Uterus (tissue), 4 donors: ENCODE data around the gene COL23A1. TPM values are rescaled to one million over a fixed set of nuclear protein-coding genes. Genes with fewer than 3 reads are reported as not detected.
A peak's percentile ranks its signal among the peaks of the same experiment; 100 is the strongest.
"Not testable (repeated sequence)": the region's sequence is repeated elsewhere in the genome, so short reads cannot be mapped to it uniquely, and the experiment has no call there.

Experiments used
- DNase-seq, 2 donors: peaks; one replicate each; pipeline ENCODE4 v3.0.0-alpha.2; 2019 to 2020
- H3K27ac ChIP-seq, 2 donors: fragments of 200-600 bp; sonication (generic); 1 replicate in 1 of 2; 2 replicates in 1 of 2; pipeline ENCODE4 v1.5.1; 2016 to 2018
- H3K27me3 ChIP-seq, 2 donors: fragments of 200-600 bp; sonication (generic); one replicate each; pipeline ENCODE4 v1.5.1; 2018 to 2019; ENCODE audit warnings: control low read depth in 1 of 2
- H3K36me3 ChIP-seq, 2 donors: fragments of 200-600 bp; sonication (generic); one replicate each; pipeline ENCODE4 v1.5.1; 2019; ENCODE audit warnings: control low read depth in 1 of 2
- H3K4me1 ChIP-seq, 2 donors: fragments of 200-600 bp; sonication (generic); one replicate each; pipeline ENCODE4 v1.5.1; 2018 to 2019; ENCODE audit warnings: control low read depth in 1 of 2
- H3K4me3 ChIP-seq, 2 donors: fragments of 200-600 bp; sonication (generic); 1 replicate in 1 of 2; 2 replicates in 1 of 2; pipeline ENCODE4 v1.5.1; 2018 to 2019; ENCODE audit warnings: mild to moderate bottlenecking in 1 of 2
- H3K9me3 ChIP-seq, 2 donors: fragments of 200-600 bp; sonication (generic); one replicate each; pipeline ENCODE4 v1.5.1; 2019; ENCODE audit warnings: control low read depth in 1 of 2
- POLR2A ChIP-seq, 2 donors: fragments of 450-650 bp; IDR thresholded peaks; one replicate each; pipeline ENCODE4 v1.6.1; 2016; ENCODE audit warnings: antibody characterized with exemption in 2 of 2, mild to moderate bottlenecking in 1 of 2, moderate library complexity in 1 of 2
- intact Hi-C: fragments of 100-400 bp; cut with DNase I; formaldehyde crosslinking; loops from one replicate; pipeline ENCODE4 v1.15.1; 2023; ENCODE audit warnings: low total_unique reads
- total RNA-seq, 4 donors: library from RNA; depleted of rRNA in 3 of 4; stranded (reverse); fragments of >200 nt in 3 of 4; gene quantifications; one replicate each; pipeline versions ENCODE4 v1.1.0 to v1.2.4, GENCODE V29; 2014 to 2023
- TF ChIP-seq, protein P1 (sequence below), 4 experiments: fragments of 200-600 bp in 2 of 4; fragments of 450-650 bp in 2 of 4; sonication (generic) in 2 of 4; IDR thresholded peaks; one replicate each; pipeline ENCODE4 v1.5.1; 2016 to 2019; ENCODE audit warnings: antibody characterized with exemption in 4 of 4, mild to moderate bottlenecking in 2 of 4, moderate library complexity in 1 of 4
- donor health status: DM: yes; HTN: yes; CAD: no.

The COL23A1 gene
- total RNA-seq, 4 donors from 2014 or later, result 0.85 to 7.6 (median 2.0) TPM; not detected in 1

GRCh38 chr5:178241231-178241663, 348.9 kb downstream of the COL23A1 start:
- no peaks in the 10 kb centered on the region for H3K4me1 ChIP-seq
- TF ChIP-seq, protein P1, sequence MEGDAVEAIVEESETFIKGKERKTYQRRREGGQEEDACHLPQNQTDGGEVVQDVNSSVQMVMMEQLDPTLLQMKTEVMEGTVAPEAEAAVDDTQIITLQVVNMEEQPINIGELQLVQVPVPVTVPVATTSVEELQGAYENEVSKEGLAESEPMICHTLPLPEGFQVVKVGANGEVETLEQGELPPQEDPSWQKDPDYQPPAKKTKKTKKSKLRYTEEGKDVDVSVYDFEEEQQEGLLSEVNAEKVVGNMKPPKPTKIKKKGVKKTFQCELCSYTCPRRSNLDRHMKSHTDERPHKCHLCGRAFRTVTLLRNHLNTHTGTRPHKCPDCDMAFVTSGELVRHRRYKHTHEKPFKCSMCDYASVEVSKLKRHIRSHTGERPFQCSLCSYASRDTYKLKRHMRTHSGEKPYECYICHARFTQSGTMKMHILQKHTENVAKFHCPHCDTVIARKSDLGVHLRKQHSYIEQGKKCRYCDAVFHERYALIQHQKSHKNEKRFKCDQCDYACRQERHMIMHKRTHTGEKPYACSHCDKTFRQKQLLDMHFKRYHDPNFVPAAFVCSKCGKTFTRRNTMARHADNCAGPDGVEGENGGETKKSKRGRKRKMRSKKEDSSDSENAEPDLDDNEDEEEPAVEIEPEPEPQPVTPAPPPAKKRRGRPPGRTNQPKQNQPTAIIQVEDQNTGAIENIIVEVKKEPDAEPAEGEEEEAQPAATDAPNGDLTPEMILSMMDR (IDR thresholded peaks at IDR 0.05), result no peak
- no peak for TF ChIP-seq POLR2A (IDR thresholded peaks at IDR 0.05)
- no peaks in the 10 kb centered on the region for H3K36me3 ChIP-seq
- intact Hi-C loops, result no loop called here
- H3K27ac ChIP-seq, result peak overlapping the region in 1 of 2 donors; percentile 33
- H3K27me3 ChIP-seq, result no peaks in the 10 kb centered on the region
- no peaks in the 10 kb centered on the region for H3K9me3 ChIP-seq
- no peak overlapping the region for H3K4me3 ChIP-seq
- DNase-seq, result no peak

DNA sequence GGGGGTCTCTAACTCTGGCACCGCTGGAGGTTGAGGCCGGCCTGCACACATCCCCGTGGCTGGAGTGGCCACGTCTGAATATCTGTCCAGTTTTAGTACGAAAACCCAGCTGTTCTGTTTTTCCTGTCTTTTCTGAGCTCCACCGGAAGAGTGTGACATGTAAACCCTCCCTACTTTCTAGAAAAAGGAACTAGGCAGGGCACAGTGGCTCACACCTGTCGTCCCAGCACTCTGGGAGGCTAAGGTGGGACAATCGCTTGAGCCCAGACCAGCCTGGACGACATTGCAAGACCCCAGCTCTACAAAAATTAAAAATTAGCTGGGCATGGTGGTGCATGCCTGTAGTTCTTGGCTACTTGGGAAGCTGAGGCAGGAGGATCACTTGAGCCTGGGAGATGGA, 349.4 kb downstream of the COL23A1 start:
- H3K4me1 ChIP-seq, result no peaks in the 10 kb centered on the region
- peak overlapping the region in 1 of 2 donors; percentile 33 for H3K27ac ChIP-seq
- intact Hi-C loops, result no loop called here
- H3K27me3 ChIP-seq, result no peaks in the 10 kb centered on the region
- no peak for DNase-seq
- H3K4me3 ChIP-seq, result no peak overlapping the region
- H3K36me3 ChIP-seq, result no peaks in the 10 kb centered on the region
- TF ChIP-seq POLR2A (IDR thresholded peaks at IDR 0.05), result no peak
- TF ChIP-seq, protein P1 (IDR thresholded peaks at IDR 0.05), result no peak
- H3K9me3 ChIP-seq, result no peaks in the 10 kb centered on the region

- H3K27me3 ChIP-seq, result no peaks in the 10 kb centered on the region
- DNase-seq, result no peak
- no peaks in the 10 kb centered on the region for H3K4me1 ChIP-seq
- H3K27ac ChIP-seq, result peak overlapping the region in 1 of 2 donors; percentile 25
- no peaks in the 10 kb centered on the region for H3K9me3 ChIP-seq
- TF ChIP-seq, protein P1 (IDR thresholded peaks at IDR 0.05), result no peak
- TF ChIP-seq POLR2A (IDR thresholded peaks at IDR 0.05), result no peak
- H3K36me3 ChIP-seq, result no peaks in the 10 kb centered on the region
- no peak overlapping the region for H3K4me3 ChIP-seq
- intact Hi-C loops, result no loop called here
These were observed 349.9 kb downstream of the COL23A1 start for GRCh38 chr5:178240341-178240741.

- H3K4me3 ChIP-seq, H3K36me3 ChIP-seq, intact Hi-C loops, H3K9me3 ChIP-seq, H3K4me1 ChIP-seq, H3K27me3 ChIP-seq, DNase-seq: not testable (repeated sequence)
- H3K27ac ChIP-seq, result peak overlapping the region in 1 of 2 donors; percentile 25
These were observed 350.4 kb downstream of the COL23A1 start for GRCh38 chr5:178239626-178240301.

GRCh38 chr5:178238711-178239592, 351.2 kb downstream of the COL23A1 start:
- no peak for DNase-seq
- no peaks in the 10 kb centered on the region for H3K36me3 ChIP-seq
- TF ChIP-seq, protein P1 (IDR thresholded peaks at IDR 0.05), result no peak
- TF ChIP-seq POLR2A (IDR thresholded peaks at IDR 0.05), result no peak
- H3K4me1 ChIP-seq, result no peaks in the 10 kb centered on the region
- H3K4me3 ChIP-seq, result no peak overlapping the region
- no peaks in the 10 kb centered on the region for H3K9me3 ChIP-seq
- intact Hi-C loops, result no loop called here
- peak overlapping the region in 1 of 2 donors; percentile 37 for H3K27ac ChIP-seq
- H3K27me3 ChIP-seq, result no peaks in the 10 kb centered on the region
